Left cardiac atrium (tissue), 4 donors: ENCODE results near the gene WRNIP1. TPM values are rescaled to one million over a fixed set of nuclear protein-coding genes. Genes with fewer than 3 reads are reported as not detected.

Experiments used
- ATAC-seq, 2 donors: fragments of 200-7000 bp; cut with Tn5 transposase; one replicate each; pipeline ENCODE4 v1.9.1; 2020; ENCODE audit warnings: mild to moderate bottlenecking in 2 of 2, moderate library complexity in 2 of 2
- DNase-seq: peaks from one replicate; pipeline ENCODE4 v3.0.0-alpha.2; 2020
- intact Hi-C, 2 donors: fragments of 100-400 bp; cut with DNase I; formaldehyde crosslinking; loops; one replicate each; pipeline versions ENCODE4 v1.14.1 to v1.15.1; 2022 to 2023
- total RNA-seq, 2 donors: library from RNA; stranded (reverse); fragmentation: NEBNext Ultra II Directional; extraction: Animal tissue kit (Norgen Biotek cat#: 25700); gene quantifications; one replicate each; pipeline ENCODE4 v1.2.1, GENCODE V29; 2021
- donor health status: DM: no; HTN: yes; CAD: no.
- donor health status: DM: no; HTN: yes; CAD: no; lungs with severe emphysema.
- donor health status: DM: yes; HTN: yes; CAD: no.
- donor health status: Dilated cardiomyopathy.

WRNIP1 gene
- total RNA-seq, 2 donors from 2014 or later, result 34.8 to 36.9 TPM

- peak in 1 of 2 donors; percentile 28 for ATAC-seq
- intact Hi-C loops, result no loop called here
- no peak for DNase-seq
Observed at GRCh38 chr6:2738373-2738979, 26.7 kb upstream of the WRNIP1 start.

GRCh38 chr6:2739335-2739734 lies 25.9 kb upstream of the WRNIP1 start:
- no peak for DNase-seq
- intact Hi-C loops, result no loop called here
- no peak for ATAC-seq

DNA sequence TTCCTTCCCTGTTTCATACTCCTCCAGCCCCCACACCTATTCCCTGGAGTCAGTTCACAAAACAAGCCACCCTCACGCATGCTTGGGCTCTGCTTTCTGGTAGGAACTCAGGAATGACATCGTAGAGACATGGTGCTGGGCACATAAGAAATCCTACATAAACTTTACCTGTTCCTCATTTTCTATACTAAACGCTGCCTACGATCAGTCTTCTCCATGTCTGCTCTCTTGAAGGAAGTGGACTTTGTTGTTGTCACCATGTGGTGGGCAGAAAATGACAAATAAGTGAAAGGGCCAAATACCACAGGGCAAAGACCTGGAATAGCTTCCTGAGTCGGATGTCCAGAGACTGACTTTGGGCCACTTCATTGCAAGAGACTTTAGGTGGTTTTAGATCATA lies 24.6 kb upstream of the WRNIP1 start:
- no peak for DNase-seq
- intact Hi-C loops, result no loop called here

DNA sequence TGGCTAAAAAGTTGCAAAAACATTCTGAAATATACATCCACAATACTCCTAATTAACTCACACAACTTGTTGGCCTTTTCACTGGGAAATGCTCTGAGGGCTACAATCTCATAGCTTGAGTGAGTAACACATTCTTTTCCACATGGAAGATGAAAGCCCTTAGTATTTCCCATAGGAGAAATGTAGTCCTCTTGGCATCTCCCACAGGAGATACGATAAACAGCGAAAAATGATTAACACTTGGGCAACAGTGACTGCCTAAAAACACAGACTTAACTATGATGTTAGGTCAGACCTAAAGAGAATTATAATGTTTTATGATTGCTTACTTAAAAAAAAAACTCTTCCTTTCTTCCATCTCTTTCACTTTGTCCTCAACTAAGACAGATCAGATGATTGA lies 23.4 kb upstream of the WRNIP1 start:
- intact Hi-C loops, result no loop called here
- DNase-seq (no peak), ATAC-seq (no peak)

More for the DNA sequence above, 24.6 kb upstream of the WRNIP1 start:
- ATAC-seq, result no peak

DNA sequence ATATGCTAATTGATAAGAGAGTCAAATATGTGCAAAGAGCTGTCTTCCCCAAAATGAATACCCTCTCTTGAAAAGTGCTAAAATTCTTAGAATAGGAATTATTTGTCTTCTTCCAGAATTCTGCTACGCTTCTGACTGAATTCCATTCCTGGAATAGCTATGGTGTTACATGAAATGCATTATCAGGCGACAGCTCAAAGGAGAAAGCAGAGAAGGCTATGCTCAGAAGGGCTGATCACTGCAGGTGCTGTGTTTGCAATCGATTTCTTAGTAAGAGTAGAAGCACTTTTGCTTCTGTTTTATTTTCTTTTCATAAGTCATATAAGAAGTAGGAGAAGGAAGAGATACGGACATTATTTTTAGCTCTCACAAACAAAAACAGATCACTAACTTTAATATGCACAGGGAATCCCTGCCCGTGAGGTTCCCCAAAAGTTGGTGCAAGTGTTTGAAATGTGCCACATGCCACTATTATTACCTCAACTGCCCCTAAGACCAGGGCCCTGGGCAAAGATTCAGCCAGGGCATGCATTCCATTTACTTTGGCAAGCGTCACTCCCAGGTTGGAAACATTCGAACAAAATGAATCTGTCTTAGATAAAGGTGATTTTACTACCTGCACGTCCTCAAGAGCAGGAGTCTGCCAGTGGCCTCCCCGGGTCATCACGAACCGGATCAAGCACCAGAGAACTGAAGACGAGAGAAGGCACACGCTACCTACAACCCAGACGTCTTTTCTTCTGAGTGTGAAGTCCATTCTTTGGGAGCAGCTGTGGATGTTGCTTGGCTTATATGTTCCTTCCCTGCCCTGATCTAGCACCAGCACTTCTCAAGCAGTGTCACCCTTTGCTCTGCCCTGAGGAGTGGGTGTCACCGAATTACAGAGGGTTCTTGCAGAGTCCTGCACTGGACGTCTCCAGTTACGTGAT lies 21.6 kb upstream of the WRNIP1 start:
- peak; percentile 51 to 70 for ATAC-seq
- intact Hi-C loops, result no loop called here
- no peak for DNase-seq

GRCh38 chr6:2744209-2744771 lies 20.9 kb upstream of the WRNIP1 start:
- peak; percentile 74 to 92 for ATAC-seq
- intact Hi-C loops, result no loop called here
- DNase-seq, result peak; percentile 69

DNA sequence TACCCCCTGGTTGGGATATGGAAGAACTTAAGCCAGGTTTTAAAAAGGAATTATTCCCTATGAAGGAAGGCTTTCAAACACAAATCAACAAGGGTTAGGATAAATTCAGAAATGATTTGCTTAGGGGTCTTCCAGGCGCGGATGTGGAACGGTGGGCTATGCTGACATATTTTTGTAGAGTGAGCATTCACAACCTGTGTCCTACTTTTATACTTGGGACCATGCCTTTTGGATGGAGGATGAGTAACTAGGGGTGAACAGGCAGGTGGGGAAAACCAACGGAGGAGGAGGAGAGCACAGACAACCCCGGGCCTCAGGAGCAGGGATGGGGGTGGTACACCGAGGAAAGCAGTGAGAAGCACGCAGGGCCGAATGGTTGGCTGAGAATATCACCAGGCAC lies 20.4 kb upstream of the WRNIP1 start:
- DNase-seq (no peak), ATAC-seq (no peak)
- intact Hi-C loops, result loop anchor here in 1 of 2 donors (5.0 kb wide), 1 partner anchor 1147 kb away; no protein-coding TSS in a partner anchor

DNA sequence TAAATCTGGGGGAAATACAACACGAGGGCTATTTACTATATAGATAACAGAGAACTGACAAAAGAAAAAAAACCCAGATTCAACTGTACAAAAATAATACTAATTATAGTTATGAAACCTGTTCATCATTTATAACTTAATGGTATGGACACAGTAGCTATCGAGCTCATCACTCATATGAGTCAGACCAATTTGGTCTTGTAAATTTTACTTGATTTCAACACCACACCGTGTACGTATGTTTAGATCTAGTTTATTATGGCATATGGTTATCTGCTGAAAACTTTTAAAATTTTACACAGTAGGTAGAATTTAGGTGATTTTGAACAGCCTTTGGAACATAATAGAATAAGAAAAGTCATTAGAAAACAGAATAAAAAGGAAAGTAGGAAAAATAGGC lies 19.9 kb upstream of the WRNIP1 start:
- intact Hi-C loops, result loop anchor here in 1 of 2 donors (5.0 kb wide), 1 partner anchor 1148 kb away; no protein-coding TSS in a partner anchor
- DNase-seq (no peak), ATAC-seq (no peak)

- DNase-seq (no peak), ATAC-seq (no peak)
- intact Hi-C loops, result loop anchor here in 1 of 2 donors (5.0 kb wide), 1 partner anchor 1149 kb away; no protein-coding TSS in a partner anchor
Observed at GRCh38 chr6:2746557-2747061, 18.6 kb upstream of the WRNIP1 start.

DNA sequence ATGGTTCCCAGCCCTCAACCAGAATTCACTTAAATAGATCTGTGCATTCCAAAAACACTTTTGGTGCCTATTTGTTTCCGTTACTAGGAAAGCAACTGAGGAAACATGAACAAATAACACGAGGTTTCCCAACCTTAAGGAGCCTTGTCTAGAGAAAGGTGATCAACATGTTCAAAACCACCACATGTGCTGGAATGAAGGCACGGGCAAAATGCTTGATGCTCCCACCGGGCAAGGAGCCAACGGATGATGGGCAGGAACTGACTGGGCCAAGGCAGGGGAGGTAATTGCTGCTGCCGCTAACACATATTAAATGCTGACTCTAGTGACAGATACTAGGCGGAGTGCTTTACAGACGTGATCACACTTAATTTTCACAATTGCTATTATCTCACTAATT lies 17.0 kb upstream of the WRNIP1 start:
- intact Hi-C loops, result loop anchor here in 1 of 2 donors (5.0 kb wide), 1 partner anchor 1151 kb away; no protein-coding TSS in a partner anchor
- DNase-seq (no peak), ATAC-seq (no peak)

DNA sequence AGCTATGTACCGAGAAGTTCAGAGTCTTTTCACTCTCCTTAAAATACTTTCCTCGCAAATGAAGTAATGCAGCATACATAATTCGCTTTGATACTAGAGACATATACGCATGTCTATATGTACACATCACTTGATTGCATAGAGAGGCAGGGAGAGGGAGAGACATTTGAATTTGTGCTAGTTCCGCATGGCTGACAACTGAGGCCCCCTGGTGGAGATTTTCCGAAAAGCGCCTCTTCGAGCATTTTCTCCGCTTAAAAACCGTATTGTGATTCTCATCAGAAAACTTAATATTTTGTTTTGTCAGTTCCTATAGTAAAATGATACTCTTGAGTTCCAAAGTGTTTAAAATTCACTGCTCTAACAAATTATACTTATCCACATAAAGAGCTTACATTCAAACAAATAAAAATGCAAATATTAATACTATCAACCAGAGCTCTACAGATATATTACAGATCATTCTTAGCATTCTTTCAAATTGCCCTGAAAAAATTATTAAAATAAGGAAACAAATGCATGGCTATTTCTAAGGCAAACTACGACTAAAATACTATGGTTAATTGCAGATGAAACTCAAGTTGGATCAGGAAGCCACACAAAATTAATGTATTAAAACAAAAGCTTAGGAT lies 15.1 kb upstream of the WRNIP1 start:
- DNase-seq, result no peak

DNA sequence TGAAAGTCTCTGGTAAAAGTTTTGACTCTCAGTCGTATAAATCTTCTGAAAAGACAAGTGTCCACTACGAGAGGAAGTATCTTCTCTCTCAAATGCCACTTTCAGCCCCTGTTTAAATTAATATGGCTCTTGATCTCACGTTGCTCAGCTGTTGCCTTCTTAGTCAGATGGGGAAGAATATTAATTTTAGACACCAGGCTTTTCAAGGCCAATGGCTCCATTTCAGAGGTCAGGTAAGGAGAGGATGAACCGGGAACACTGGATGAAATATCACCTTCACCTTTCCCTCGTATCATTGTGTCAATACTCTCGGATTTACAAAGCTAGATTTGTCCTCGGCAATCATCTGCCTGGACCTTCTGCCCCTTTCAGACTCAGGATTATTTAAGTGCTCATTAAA lies 14.4 kb upstream of the WRNIP1 start, which contains the start of gene MYLK4:
Gene MYLK4 (minus strand): TSS at position 91 of the 400 bp plus-strand sequence. CDS start 1,628 bp downstream, outside the sequence.
- intact Hi-C loops, result loop anchor here in 1 of 2 donors (10.0 kb wide), 1 partner anchor 1156 kb away; no protein-coding TSS in a partner anchor
- DNase-seq (no peak), ATAC-seq (no peak)

More for the DNA sequence above, 15.1 kb upstream of the WRNIP1 start:
- peak; percentile 47 to 61 for ATAC-seq
- intact Hi-C loops, result loop anchor here (5.0 to 10.0 kb wide), 2 partner anchors 1153 to 1155 kb away; no protein-coding TSS in a partner anchor

DNA sequence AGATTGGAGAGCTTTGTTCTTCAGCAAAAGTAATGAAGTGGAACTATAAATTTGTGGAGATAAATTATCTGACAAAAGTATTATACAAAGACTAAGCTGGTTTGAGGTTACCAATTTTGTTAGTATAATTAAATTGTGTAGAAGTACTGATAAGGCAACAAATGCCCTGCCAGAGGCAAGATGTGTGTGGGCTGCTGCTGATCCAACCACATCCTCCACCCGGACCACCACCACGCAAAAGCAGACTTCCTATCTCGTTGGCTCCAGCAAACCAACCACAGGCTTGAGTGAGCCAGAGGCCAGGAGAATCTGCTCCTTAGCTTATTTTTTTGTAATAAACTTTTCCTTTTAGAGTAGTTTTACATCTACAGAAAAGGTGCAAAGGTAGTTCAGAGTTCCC lies 13.3 kb upstream of the WRNIP1 start:
- DNase-seq (no peak), ATAC-seq (no peak)
- intact Hi-C loops, result loop anchor here in 1 of 2 donors (10.0 kb wide), 1 partner anchor 1157 kb away; no protein-coding TSS in a partner anchor

- intact Hi-C loops, result loop anchor here in 1 of 2 donors (10.0 kb wide), 1 partner anchor 1158 kb away; no protein-coding TSS in a partner anchor
Observed at GRCh38 chr6:2752477-2753109, 12.6 kb upstream of the WRNIP1 start.

DNA sequence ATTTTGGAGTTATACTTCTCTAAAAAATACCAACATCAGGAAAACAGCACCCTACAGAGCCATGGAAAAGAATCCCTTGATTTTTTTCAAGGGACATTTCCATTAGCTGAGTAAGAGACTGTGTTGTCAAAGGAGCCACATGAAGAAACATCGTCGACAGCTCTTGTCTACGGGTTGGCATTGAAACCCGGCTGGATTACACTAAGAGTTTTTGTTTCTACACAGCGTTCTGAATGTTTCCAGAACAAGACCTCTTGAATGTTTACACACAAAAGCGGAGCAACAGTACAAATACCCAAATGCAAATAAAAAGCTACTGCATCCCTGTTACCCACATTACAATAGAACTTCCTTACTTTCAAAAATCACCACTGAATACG lies 12.1 kb upstream of the WRNIP1 start:
- no peak for DNase-seq
- ATAC-seq, result no peak
- intact Hi-C loops, result loop anchor here in 1 of 2 donors (10.0 kb wide), 1 partner anchor 1158 kb away; no protein-coding TSS in a partner anchor

More at GRCh38 chr6:2752477-2753109, 12.6 kb upstream of the WRNIP1 start:
- DNase-seq (no peak), ATAC-seq (no peak)

GRCh38 chr6:2753743-2754142 lies 11.4 kb upstream of the WRNIP1 start:
- ATAC-seq (no peak), DNase-seq (no peak)
- intact Hi-C loops, result loop anchor here in 1 of 2 donors (10.0 kb wide), 1 partner anchor 1159 kb away; no protein-coding TSS in a partner anchor

DNA sequence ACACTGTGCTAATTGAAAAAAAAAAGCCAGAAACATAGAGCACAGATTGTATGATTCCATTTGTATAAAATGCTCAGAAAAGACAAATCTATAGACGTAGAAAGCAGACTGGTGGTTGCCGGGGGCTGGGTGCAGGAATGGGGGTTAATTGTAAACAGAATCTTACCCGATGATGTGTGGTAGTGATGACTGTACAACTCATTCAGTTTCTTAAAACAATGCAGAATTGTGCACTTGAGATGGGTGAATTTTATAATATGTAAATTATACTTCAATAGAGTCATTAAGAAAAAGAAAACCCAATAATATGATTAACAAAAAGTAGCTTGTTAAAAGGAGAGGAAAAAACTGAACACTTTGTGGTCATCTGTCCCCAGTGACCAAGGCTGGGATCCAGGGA lies 10.8 kb upstream of the WRNIP1 start:
- ATAC-seq (no peak), DNase-seq (no peak)
- intact Hi-C loops, result loop anchor here in 1 of 2 donors (10.0 kb wide), 1 partner anchor 1160 kb away; no protein-coding TSS in a partner anchor

- no peak for DNase-seq
- no peak for ATAC-seq
- intact Hi-C loops, result loop anchor here in 1 of 2 donors (10.0 kb wide), 1 partner anchor 1160 kb away; no protein-coding TSS in a partner anchor
Observed at GRCh38 chr6:2754911-2755310, 10.3 kb upstream of the WRNIP1 start.
